ENCODE results near the gene ABLIM2. TPM values are rescaled to one million over a fixed set of nuclear protein-coding genes. Genes with fewer than 3 reads are reported as not detected.

Gene ABLIM2
- total and polyA plus RNA-seq, 4 experiments from 2014 or later, result 0.44 to 7.9 (median 3.8) TPM

GRCh38 chr4:8073206-8073863 is 85.3 kb downstream of the ABLIM2 start:
- Mint-ChIP-seq H3K27me3 (peaks cover 0 to 2% of the 10 kb centered on the region in 2 donors), H3K4me3 (no peak overlapping the region), H3K27ac (no peak overlapping the region), H3K9me3 (no peaks in the 10 kb centered on the region), H3K36me3 (no peaks in the 10 kb centered on the region), H3K4me1 (peaks cover 0 to 1% (median 0%) of the 10 kb centered on the region in 4 donors)
- no peaks in the 10 kb centered on the region for H3K27me3 ChIP-seq (ENCODE audit: insufficient read depth, low read length)
- intact Hi-C loops (cut with micrococcal nuclease), result no loop called here
- ChIA-PET POLR2A (ENCODE audit: partially characterized antibody) (no interaction called here), CTCF (ENCODE audit: partially characterized antibody) (no interaction called here)
- no peaks in the 10 kb centered on the region for H3K36me3 ChIP-seq (ENCODE audit: insufficient read depth, low read length)
- no peak overlapping the region for H3K4me3 ChIP-seq (ENCODE audit: low read length in 2 of 2)
- no peak overlapping the region for H3K27ac ChIP-seq (ENCODE audit: low read depth, low read length)
- no peaks in the 10 kb centered on the region for H3K4me1 ChIP-seq (ENCODE audit: insufficient read depth, low read length)
- DNase-seq, result no peak
- no peaks in the 10 kb centered on the region for H3K9me3 ChIP-seq (ENCODE audit: control insufficient read depth in 1 of 2, low read length in 2 of 2)

DNA sequence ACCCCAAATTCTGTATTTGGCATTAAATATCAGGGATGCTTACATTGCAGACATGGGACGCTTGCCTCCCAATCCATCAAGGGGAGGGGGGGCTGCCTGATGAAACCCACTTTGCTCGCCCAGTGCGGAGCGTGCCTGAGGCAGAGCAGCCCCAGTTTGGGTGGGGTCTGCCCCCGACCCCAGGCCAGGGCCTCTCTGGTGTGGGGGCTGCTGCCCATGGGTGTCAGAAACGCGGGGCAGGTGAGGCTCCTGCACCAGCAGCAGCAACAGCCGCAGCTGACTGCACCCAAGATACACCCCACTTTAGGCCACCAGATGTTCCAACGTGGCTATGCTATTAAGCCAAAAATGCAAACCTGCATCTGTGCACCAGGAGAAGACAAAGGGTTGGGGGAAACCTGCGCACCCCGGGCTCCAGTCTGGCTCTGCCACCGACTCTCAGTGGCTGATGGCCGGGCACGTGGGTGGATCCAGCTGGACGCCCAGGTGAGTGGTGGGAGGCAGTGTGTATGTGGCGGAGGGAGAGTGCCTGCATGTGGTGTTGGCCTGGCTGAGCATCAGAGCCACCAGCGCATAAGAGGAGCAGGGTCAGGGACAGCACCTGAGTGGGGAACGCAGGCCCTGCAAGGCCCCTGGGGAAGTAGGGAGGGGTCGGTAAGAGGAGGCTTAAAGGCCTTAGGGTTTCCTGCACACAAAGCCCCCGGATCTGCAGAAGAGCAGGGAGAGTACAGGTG is 86.2 kb downstream of the ABLIM2 start:
- Mint-ChIP-seq H3K4me1 (peaks cover 0 to 1% (median 0%) of the 10 kb centered on the region in 4 donors), H3K27me3 (peaks cover 0 to 2% of the 10 kb centered on the region in 2 donors), H3K9me3 (peaks cover 0 to 1% (median 0%) of the 10 kb centered on the region in 8 donors), H3K27ac (no peak overlapping the region), H3K4me3 (peak overlapping the region in 1 of 8 donors; percentile 12), H3K36me3 (no peaks in the 10 kb centered on the region)
- no peak for DNase-seq
- Histone ChIP-seq H3K27ac (ENCODE audit: low read depth, low read length) (no peak overlapping the region), H3K27me3 (ENCODE audit: insufficient read depth, low read length) (no peaks in the 10 kb centered on the region), H3K4me1 (ENCODE audit: insufficient read depth, low read length) (no peaks in the 10 kb centered on the region), H3K4me3 (ENCODE audit: low read length in 2 of 2) (no peak overlapping the region), H3K9me3 (ENCODE audit: control insufficient read depth in 1 of 2, low read length in 2 of 2) (no peaks in the 10 kb centered on the region), H3K36me3 (ENCODE audit: insufficient read depth, low read length) (no peaks in the 10 kb centered on the region)
- CTCF ChIA-PET (ENCODE audit: partially characterized antibody), result no interaction called here
- intact Hi-C loops (cut with micrococcal nuclease), result no loop called here
- POLR2A ChIA-PET (ENCODE audit: partially characterized antibody), result no interaction called here

DNA sequence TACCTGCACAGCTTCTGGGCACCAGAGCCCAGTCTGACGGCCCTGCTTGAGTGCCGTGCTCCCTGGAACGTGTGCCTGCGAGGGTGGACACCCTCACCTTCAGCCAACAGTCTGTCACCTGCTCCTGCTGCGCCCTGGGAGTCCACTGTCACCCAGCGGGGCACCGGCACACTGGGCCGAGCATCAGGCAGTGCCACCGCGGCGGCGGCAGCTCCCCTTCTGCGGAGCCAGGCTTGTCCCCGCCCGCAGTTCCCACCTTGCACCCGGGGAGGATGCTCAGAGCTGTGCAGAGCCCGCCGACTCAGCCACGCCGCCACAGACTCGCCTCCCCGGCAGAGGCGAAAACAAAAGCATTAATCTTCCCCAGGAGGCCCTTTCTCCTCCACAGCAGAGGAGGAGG is 86.8 kb downstream of the ABLIM2 start:
- no peaks in the 10 kb centered on the region for H3K27me3 ChIP-seq (ENCODE audit: insufficient read depth, low read length)
- Mint-ChIP-seq H3K4me3 (no peak overlapping the region), H3K27ac (no peak overlapping the region), H3K9me3 (peaks cover 0 to 1% (median 0%) of the 10 kb centered on the region in 8 donors), H3K36me3 (no peaks in the 10 kb centered on the region), H3K27me3 (peaks cover 0 to 2% of the 10 kb centered on the region in 2 donors), H3K4me1 (peaks cover 0 to 1% (median 0%) of the 10 kb centered on the region in 4 donors)
- H3K27ac ChIP-seq (ENCODE audit: low read depth, low read length), result no peak overlapping the region
- H3K4me1 ChIP-seq (ENCODE audit: insufficient read depth, low read length), result no peaks in the 10 kb centered on the region
- H3K4me3 ChIP-seq (ENCODE audit: low read length in 2 of 2), result no peak overlapping the region
- ChIA-PET POLR2A (ENCODE audit: partially characterized antibody) (no interaction called here), CTCF (ENCODE audit: partially characterized antibody) (no interaction called here)
- H3K9me3 ChIP-seq (ENCODE audit: control insufficient read depth in 1 of 2, low read length in 2 of 2), result no peaks in the 10 kb centered on the region
- no peaks in the 10 kb centered on the region for H3K36me3 ChIP-seq (ENCODE audit: insufficient read depth, low read length)
- intact Hi-C loops (cut with micrococcal nuclease), result no loop called here
- no peak for DNase-seq

- H3K4me1 ChIP-seq (ENCODE audit: insufficient read depth, low read length), result no peaks in the 10 kb centered on the region
- Mint-ChIP-seq H3K36me3 (no peaks in the 10 kb centered on the region), H3K27me3 (peaks cover 0 to 2% of the 10 kb centered on the region in 2 donors), H3K27ac (no peak overlapping the region), H3K4me1 (peaks cover 0 to 1% (median 0%) of the 10 kb centered on the region in 4 donors), H3K4me3 (no peak overlapping the region), H3K9me3 (peaks cover 0 to 1% (median 0%) of the 10 kb centered on the region in 8 donors)
- H3K27ac ChIP-seq (ENCODE audit: low read depth, low read length), result no peak overlapping the region
- no peaks in the 10 kb centered on the region for H3K9me3 ChIP-seq (ENCODE audit: control insufficient read depth in 1 of 2, low read length in 2 of 2)
- ChIA-PET CTCF (ENCODE audit: partially characterized antibody) (no interaction called here), POLR2A (ENCODE audit: partially characterized antibody) (no interaction called here)
- DNase-seq, result no peak
- intact Hi-C loops (cut with micrococcal nuclease), result no loop called here
- no peaks in the 10 kb centered on the region for H3K36me3 ChIP-seq (ENCODE audit: insufficient read depth, low read length)
- no peak overlapping the region for H3K4me3 ChIP-seq (ENCODE audit: low read length in 2 of 2)
- no peaks in the 10 kb centered on the region for H3K27me3 ChIP-seq (ENCODE audit: insufficient read depth, low read length)
These were observed 87.6 kb downstream of the ABLIM2 start for GRCh38 chr4:8070736-8071718.

GRCh38 chr4:8069102-8069752 is 89.4 kb downstream of the ABLIM2 start:
- Mint-ChIP-seq H3K4me1 (no peaks in the 10 kb centered on the region), H3K4me3 (no peak overlapping the region), H3K27ac (no peak overlapping the region), H3K27me3 (peaks cover 0 to 2% of the 10 kb centered on the region in 2 donors), H3K9me3 (peaks cover 0 to 13% (median 11%) of the 10 kb centered on the region in 8 donors), H3K36me3 (peaks cover 0 to 7% of the 10 kb centered on the region in 2 donors)
- H3K27ac ChIP-seq (ENCODE audit: low read depth, low read length), result no peak overlapping the region
- DNase-seq, result no peak
- peaks cover 0 to 4% of the 10 kb centered on the region in 2 donors for H3K9me3 ChIP-seq (ENCODE audit: control insufficient read depth in 1 of 2, low read length in 2 of 2)
- H3K27me3 ChIP-seq (ENCODE audit: insufficient read depth, low read length), result no peaks in the 10 kb centered on the region
- CTCF ChIA-PET (ENCODE audit: partially characterized antibody), result no interaction called here
- H3K4me3 ChIP-seq (ENCODE audit: low read length in 2 of 2), result no peak overlapping the region
- POLR2A ChIA-PET (ENCODE audit: partially characterized antibody), result no interaction called here
- H3K36me3 ChIP-seq (ENCODE audit: insufficient read depth, low read length), result no peaks in the 10 kb centered on the region
- intact Hi-C loops (cut with micrococcal nuclease), result no loop called here
- H3K4me1 ChIP-seq (ENCODE audit: insufficient read depth, low read length), result no peaks in the 10 kb centered on the region

DNA sequence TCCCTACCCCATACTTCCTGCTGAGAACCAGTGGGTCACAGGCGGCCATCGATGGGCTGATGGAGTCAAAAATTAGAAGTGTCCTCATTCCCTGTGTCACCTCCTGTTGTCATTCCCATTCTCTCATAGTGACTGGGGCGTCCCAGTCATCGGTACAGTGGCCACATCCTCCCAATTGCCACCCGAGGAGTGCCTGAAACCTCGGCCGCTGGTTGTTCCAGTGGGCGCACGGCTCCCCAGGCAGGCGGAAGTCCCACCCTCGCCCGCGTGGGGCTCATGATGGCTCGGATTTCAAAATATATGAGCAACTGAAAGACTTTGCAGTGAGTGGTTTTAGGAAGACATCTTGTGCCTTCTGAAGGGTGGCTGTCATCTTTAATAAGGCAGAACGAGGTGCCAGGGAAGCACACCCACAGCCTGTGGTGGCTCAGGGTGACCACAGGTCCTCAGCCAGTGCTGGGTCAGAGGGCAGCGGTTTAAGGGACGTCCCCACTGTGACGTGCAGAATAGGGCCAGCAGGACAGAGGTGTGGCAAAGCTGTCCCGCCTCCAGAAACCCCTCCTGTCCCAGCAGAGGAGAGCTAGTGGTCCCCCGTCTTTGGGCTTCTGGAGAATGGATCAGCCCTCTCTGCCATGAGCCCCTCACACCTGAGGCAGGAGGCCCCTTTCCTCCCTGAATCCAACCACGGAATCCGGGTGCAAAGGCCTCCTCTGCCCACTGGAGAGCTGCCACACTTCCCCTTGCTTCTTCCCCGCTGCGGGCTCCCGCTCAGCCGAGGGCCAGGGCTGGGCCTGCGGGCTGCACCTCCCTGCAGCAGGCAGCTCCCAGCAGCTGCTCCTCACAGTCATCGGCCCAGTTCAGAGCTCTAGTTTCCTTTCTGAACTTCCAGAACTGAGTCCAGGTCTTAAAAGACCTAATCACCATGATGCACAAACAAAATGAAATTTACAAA is 90.4 kb downstream of the ABLIM2 start:
- POLR2A ChIA-PET (ENCODE audit: partially characterized antibody), result no interaction called here

More for the DNA sequence above, 90.4 kb downstream of the ABLIM2 start:
- H3K27ac ChIP-seq (ENCODE audit: low read depth, low read length), result no peak overlapping the region
- DNase-seq, result no peak
- Mint-ChIP-seq H3K4me1 (no peaks in the 10 kb centered on the region), H3K36me3 (peaks cover 0 to 14% of the 10 kb centered on the region in 2 donors), H3K4me3 (no peak overlapping the region), H3K27ac (no peak overlapping the region), H3K9me3 (peaks cover 0 to 23% (median 21%) of the 10 kb centered on the region in 8 donors), H3K27me3 (no peaks in the 10 kb centered on the region)
- no peaks in the 10 kb centered on the region for H3K4me1 ChIP-seq (ENCODE audit: insufficient read depth, low read length)
- H3K36me3 ChIP-seq (ENCODE audit: insufficient read depth, low read length), result no peaks in the 10 kb centered on the region
- no peaks in the 10 kb centered on the region for H3K27me3 ChIP-seq (ENCODE audit: insufficient read depth, low read length)
- intact Hi-C loops (cut with micrococcal nuclease), result no loop called here
- peaks cover 0 to 6% of the 10 kb centered on the region in 2 donors for H3K9me3 ChIP-seq (ENCODE audit: control insufficient read depth in 1 of 2, low read length in 2 of 2)
- no peak overlapping the region for H3K4me3 ChIP-seq (ENCODE audit: low read length in 2 of 2)
- CTCF ChIA-PET (ENCODE audit: partially characterized antibody), result no interaction called here

Measured in CD4-positive, alpha-beta memory T cell (primary cell).